OCI-LY1 (cell line): Measurements from ENCODE around the gene TRAPPC1.

Experiments
- EZH2 ChIP-seq: fragments of 200-600 bp; sonication (generic), shearing (Covaris generic); IDR thresholded peaks from 2 replicates; pipeline ENCODE4 v1.8.0; 2017; ENCODE audit warnings: borderline replicate concordance, mixed run types, mild to moderate bottlenecking, antibody characterized with exemption, low read length, moderate library complexity, mixed read lengths
- TF ChIP-seq, protein P1 (sequence below): fragments of 200-600 bp; sonication (generic), shearing (Covaris generic); IDR thresholded peaks from 2 replicates; pipeline ENCODE4 v1.5.1; 2017; ENCODE audit warnings: mild to moderate bottlenecking, antibody characterized with exemption, low read length, moderate library complexity, mixed read lengths

DNA sequence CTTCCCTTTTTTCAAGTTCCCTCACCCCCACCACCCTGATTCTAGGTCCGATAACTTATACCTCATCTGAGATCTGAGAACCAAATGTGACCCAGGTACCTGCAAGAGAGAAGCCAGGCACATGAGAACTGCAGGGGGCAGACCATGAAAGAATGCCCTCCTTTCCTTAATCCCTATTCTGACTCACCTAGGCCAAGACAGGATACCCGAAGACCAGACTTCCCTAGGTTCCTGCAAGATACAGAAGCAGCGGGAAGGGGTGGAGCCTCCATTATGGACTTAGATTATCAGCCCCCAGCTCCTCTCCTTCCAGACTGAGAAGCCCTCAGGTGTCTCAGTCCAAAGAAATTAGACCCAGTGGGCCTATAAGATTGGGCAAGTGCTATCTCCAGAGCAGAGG lies 4.2 kb downstream of the TRAPPC1 start:
- TF ChIP-seq, protein P1, sequence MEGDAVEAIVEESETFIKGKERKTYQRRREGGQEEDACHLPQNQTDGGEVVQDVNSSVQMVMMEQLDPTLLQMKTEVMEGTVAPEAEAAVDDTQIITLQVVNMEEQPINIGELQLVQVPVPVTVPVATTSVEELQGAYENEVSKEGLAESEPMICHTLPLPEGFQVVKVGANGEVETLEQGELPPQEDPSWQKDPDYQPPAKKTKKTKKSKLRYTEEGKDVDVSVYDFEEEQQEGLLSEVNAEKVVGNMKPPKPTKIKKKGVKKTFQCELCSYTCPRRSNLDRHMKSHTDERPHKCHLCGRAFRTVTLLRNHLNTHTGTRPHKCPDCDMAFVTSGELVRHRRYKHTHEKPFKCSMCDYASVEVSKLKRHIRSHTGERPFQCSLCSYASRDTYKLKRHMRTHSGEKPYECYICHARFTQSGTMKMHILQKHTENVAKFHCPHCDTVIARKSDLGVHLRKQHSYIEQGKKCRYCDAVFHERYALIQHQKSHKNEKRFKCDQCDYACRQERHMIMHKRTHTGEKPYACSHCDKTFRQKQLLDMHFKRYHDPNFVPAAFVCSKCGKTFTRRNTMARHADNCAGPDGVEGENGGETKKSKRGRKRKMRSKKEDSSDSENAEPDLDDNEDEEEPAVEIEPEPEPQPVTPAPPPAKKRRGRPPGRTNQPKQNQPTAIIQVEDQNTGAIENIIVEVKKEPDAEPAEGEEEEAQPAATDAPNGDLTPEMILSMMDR, result no peak
- TF ChIP-seq EZH2, result no peak
